HG02852 (cell line): ENCODE results near the gene EPDR1.
"Not testable (repeated sequence)": the region's sequence is repeated elsewhere in the genome, so short reads cannot be mapped to it uniquely, and the experiment has no call there.

Source experiments
- ATAC-seq: cut with Tn5 transposase; IDR thresholded peaks from one replicate; pipeline ENCODE4 v1.9.1; 2021; ENCODE audit warnings: mild to moderate bottlenecking, moderate library complexity; ENCODE audit not compliant: unreplicated experiment

Gene EPDR1

GRCh38 chr7:37927773-37928444 is 7.5 kb downstream of the EPDR1 start:
- no peak for ATAC-seq

GRCh38 chr7:37928878-37929277 is 8.4 kb downstream of the EPDR1 start:
- no peak for ATAC-seq

GRCh38 chr7:37930226-37930948 is 9.9 kb downstream of the EPDR1 start:
- ATAC-seq: no peak

GRCh38 chr7:37932543-37932942 is 12.1 kb downstream of the EPDR1 start:
- no peak for ATAC-seq

GRCh38 chr7:37933018-37933566 is 12.7 kb downstream of the EPDR1 start:
- ATAC-seq: no peak

DNA sequence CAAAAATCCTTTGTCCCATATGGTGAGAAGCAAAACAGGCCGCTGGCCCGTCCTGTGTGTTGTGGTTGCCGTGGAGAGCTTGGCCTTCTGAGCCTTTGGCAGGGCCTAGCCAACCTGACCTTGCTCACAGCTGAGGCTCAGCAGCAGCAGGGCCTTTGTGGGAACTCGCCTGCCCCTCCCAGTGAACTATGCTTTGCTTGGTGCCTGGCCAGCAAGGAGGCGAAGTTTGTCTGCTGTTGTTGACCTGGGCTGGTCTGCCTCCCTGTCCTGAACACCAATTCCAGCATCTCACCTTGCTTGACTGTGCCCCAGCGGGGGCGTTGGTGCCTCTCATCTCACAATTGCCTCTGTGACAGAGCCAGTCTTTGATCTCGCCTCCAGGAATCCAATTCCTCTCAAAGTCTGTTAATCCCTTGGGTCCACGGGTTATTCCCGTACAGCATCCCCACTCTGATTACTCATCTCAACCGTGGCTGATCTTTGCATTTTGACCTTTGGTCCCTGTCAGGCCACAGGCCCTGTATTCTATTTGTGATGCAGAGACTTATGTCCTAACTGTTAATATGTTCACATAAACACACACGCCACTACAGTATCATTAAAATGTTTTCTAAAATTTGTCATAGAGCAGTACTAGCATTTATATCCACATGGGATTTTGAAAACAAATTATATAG is 22.6 kb downstream of the EPDR1 start:
- ATAC-seq: no peak

GRCh38 chr7:37943905-37944736 is 23.7 kb downstream of the EPDR1 start:
- ATAC-seq: peak; percentile 62

DNA sequence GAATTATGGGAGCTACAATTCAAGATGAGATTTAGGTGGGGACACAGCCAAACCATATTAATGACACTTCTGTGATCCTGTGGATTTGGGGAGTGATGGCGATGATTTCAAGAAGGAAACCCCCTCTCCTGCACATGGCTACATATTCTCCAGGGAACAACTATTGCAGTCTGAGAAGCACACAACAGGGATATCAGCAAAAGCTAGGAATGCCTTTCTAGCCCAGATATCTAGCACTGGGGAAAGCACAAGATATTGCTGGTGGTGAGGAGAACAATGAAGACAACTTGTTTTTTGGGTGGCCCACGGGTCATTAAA is 24.3 kb downstream of the EPDR1 start:
- no peak for ATAC-seq

DNA sequence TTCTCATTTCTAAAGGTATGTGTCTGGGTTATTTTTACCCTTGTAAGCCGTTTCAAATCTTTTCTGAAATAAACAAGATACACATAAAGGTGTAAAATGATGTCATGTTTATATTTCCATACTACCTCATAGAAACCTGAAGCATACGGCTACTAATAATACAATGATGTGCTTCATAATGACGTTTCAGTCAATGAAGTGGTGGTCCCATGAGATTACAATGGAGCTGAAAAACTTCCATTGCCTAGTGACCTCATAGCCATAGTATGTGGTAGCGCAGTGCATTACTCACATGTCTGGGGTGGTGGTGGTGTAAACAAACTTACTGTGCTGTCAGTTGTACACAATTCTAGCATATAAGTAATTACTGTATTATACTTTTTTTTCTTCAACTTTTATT is 24.9 kb downstream of the EPDR1 start:
- no peak for ATAC-seq

DNA sequence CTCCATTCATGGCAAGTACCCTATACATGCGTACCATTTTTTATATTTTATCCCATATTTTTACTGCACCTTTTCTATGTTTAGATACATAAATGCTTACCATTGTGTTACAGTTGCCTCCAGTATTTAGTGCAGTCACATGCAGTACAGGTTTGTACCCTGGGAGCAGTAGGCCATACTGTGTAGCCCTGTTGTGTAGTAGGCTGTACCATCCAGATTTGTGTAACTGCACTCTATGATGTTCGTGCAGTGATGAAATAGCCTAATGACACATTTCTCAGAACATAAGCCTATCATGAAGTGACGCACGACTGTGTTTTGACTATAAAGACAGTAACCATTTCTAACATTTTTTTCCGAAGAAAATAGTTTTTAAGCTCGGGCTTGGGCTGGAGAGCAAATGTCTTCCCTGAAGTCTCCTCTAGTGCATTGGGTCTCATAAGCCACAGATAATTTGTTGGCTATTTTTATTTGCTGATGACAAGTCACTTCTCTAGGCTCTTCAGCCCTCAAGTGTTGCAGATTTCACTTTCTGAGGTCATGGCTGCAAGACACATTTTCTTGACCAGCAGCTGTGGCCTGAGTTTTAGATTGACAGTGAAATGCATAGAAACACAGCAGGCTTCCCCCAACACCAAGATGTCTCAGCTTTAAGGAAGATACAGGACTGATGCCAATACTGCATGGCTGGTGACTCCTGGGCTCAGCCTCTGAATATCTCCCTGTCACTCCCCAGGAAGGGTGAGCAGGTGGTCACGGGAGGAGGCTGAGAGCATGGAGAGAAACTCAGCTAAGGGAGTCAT is 26.9 kb downstream of the EPDR1 start:
- ATAC-seq: no peak

GRCh38 chr7:37947941-37948210 is 27.4 kb downstream of the EPDR1 start:
- no peak for ATAC-seq

DNA sequence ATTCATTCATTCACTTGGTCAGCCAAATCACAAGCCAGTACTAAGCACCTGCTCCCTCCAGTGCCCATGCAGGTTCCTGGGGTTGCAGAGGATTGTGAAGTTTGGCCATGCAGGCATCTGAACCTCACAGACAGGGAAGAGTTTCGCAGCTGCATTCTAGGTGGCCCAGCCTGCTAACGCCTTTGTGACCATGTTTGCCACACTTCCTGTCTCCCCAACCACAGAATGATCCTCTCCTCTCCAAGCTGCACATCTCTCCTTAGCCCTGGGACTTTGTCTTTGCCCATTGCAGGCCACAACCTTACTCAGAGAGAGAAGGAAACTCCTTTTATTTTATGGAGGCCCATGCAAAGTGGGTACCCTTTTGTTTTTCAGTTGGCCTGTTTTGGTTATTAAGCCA is 31.8 kb downstream of the EPDR1 start:
- no peak for ATAC-seq

GRCh38 chr7:37954217-37954616 is 33.8 kb downstream of the EPDR1 start:
- not testable (repeated sequence) for ATAC-seq

- no peak for ATAC-seq
These were observed 36.4 kb downstream of the EPDR1 start for GRCh38 chr7:37956791-37957190.

GRCh38 chr7:37957221-37957970 is 37.0 kb downstream of the EPDR1 start:
- ATAC-seq: no peak

GRCh38 chr7:37960483-37960882 is 40.0 kb downstream of the EPDR1 start:
- no peak for ATAC-seq

GRCh38 chr7:37961251-37961650 is 40.8 kb downstream of the EPDR1 start:
- ATAC-seq: no peak

DNA sequence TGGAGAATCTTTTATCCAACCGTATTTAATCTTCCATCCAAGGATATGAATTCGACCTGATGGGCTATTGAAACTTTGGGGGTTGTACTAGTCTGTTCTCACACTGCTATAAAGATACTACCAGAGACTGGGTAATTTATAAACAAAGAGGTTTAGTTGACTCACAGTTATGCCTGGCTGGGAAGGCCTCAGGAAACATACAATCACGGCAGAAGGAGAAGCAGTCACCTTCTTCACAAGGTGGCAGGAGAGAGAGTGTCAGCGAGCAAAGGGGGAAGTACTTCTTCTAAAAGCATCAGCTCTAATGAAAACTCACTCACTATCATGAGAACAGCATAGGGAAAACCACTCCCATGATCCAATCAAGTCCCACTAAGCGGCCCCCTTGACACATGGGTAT is 43.8 kb downstream of the EPDR1 start:
- no peak for ATAC-seq

DNA sequence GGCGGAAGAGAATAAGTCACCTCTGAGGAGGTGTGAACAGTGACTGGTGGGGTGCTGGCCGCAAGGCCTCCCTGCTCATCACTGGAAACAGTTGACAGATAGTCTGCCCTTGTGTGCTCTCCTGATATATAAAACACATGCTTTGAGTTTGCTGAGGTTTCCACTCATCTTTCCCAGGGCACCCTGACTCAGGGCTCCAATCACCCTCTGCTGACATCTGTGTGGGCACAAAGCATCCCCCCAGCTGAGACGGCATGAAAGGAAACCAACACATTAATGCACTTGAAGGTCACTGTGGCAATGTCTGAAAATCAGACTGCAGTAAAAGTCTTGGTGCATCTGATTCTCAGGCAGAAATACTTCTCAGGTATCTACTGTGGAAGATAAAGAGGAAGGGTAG is 49.8 kb downstream of the EPDR1 start:
- ATAC-seq: no peak

DNA sequence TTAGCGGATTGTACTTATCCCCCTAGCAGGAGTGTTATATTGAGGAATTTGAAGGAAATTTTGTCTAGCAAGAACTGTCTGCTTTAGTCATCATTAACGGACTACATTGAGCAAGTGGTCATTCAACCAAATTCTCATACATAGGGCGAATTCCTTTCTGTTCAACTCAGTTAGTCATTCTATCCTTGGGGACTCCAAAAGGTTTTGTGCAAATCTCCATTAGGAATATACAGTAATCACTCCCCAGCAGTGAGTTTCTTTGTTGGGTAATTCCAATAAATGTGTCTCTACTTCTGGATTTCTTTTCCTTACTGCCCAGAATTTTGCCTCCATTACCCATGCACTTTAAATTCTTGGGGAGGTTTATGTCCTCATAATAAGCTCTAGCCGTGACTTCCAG is 51.1 kb downstream of the EPDR1 start:
- no peak for ATAC-seq
